ENCODE results near the gene OR52B6.

DNA sequence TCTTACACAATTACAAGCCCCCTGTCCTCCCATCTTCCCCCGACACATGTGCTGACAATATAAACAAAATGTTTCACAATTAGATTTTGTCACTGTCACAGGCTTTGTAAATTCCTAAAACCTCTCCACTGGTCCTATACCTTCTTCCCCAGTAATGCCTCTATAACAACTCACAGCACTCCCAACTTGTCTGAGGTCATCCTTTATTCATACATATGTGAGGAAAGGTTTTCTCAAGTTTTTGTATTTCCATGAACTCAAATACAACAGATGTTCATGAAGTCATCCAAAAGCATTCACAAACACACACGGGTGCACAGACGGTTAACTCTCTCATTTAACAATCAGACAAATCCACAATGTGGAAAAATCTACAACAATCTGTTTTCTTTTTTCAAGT, 34.2 kb upstream of the OR52B6 start:
- TF ChIP-seq, protein P1, sequence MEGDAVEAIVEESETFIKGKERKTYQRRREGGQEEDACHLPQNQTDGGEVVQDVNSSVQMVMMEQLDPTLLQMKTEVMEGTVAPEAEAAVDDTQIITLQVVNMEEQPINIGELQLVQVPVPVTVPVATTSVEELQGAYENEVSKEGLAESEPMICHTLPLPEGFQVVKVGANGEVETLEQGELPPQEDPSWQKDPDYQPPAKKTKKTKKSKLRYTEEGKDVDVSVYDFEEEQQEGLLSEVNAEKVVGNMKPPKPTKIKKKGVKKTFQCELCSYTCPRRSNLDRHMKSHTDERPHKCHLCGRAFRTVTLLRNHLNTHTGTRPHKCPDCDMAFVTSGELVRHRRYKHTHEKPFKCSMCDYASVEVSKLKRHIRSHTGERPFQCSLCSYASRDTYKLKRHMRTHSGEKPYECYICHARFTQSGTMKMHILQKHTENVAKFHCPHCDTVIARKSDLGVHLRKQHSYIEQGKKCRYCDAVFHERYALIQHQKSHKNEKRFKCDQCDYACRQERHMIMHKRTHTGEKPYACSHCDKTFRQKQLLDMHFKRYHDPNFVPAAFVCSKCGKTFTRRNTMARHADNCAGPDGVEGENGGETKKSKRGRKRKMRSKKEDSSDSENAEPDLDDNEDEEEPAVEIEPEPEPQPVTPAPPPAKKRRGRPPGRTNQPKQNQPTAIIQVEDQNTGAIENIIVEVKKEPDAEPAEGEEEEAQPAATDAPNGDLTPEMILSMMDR (IDR thresholded peaks at IDR 0.05), result no peak
- no peak for TF ChIP-seq ZFX (IDR thresholded peaks at IDR 0.05; ENCODE audit: borderline replicate concordance)

All from 22Rv1 (cell line).